A204.1 (cell line): ENCODE results near the gene ABCC1.
"Not testable (repeated sequence)": the region's sequence is repeated elsewhere in the genome, so short reads cannot be mapped to it uniquely, and the experiment has no call there.

Source experiments
- FAIRE-seq: peaks from 2 replicates; lab custom pipeline; 2012; peaks lifted over from hg19 to GRCh38; lab: Jason Lieb, UNC

The ABCC1 gene

GRCh38 chr16:16141141-16141540, 191.7 kb downstream of the ABCC1 start:
- FAIRE-seq = no peak

GRCh38 chr16:16141784-16142396, 192.5 kb downstream of the ABCC1 start:
- no peak for FAIRE-seq

GRCh38 chr16:16143038-16143763, 193.8 kb downstream of the ABCC1 start:
- no peak for FAIRE-seq

GRCh38 chr16:16143931-16144330, 194.5 kb downstream of the ABCC1 start:
- no peak for FAIRE-seq

- FAIRE-seq = no peak
Observed at GRCh38 chr16:16144416-16144815, 195.0 kb downstream of the ABCC1 start.

GRCh38 chr16:16145286-16145685, 195.9 kb downstream of the ABCC1 start:
- no peak for FAIRE-seq

- no peak for FAIRE-seq
Observed at GRCh38 chr16:16146380-16147315, 197.2 kb downstream of the ABCC1 start.

- no peak for FAIRE-seq
Observed at GRCh38 chr16:16147316-16147999, 198.0 kb downstream of the ABCC1 start.

- not testable (repeated sequence) for FAIRE-seq
Observed at GRCh38 chr16:16148000-16148599, 198.7 kb downstream of the ABCC1 start.

GRCh38 chr16:16148755-16149154, 199.3 kb downstream of the ABCC1 start:
- no peak for FAIRE-seq

GRCh38 chr16:16149710-16150116, 200.3 kb downstream of the ABCC1 start:
- FAIRE-seq = no peak

- no peak for FAIRE-seq
Observed at GRCh38 chr16:16150117-16150877, 200.9 kb downstream of the ABCC1 start.

GRCh38 chr16:16150878-16151152, 201.4 kb downstream of the ABCC1 start:
- no peak for FAIRE-seq

GRCh38 chr16:16151315-16151714, 201.9 kb downstream of the ABCC1 start:
- FAIRE-seq = no peak

- FAIRE-seq = not testable (repeated sequence)
Observed at GRCh38 chr16:16153000-16153399, 203.6 kb downstream of the ABCC1 start.

GRCh38 chr16:16154281-16154951, 205.0 kb downstream of the ABCC1 start:
- FAIRE-seq = no peak

GRCh38 chr16:16155234-16155633, 205.8 kb downstream of the ABCC1 start:
- no peak for FAIRE-seq

- no peak for FAIRE-seq
Observed at GRCh38 chr16:16157166-16157565, 207.8 kb downstream of the ABCC1 start.

- no peak for FAIRE-seq
Observed at GRCh38 chr16:16158082-16158658, 208.8 kb downstream of the ABCC1 start.

- no peak for FAIRE-seq
Observed at GRCh38 chr16:16158741-16159374, 209.4 kb downstream of the ABCC1 start.
